Measurements from ENCODE around the gene GCH1. TPM values are rescaled to one million over a fixed set of nuclear protein-coding genes. Genes with fewer than 3 reads are reported as not detected.
"Not testable (repeated sequence)": the region's sequence is repeated elsewhere in the genome, so short reads cannot be mapped to it uniquely, and the experiment has no call there.

GCH1 gene
- polyA plus RNA-seq, 1 donor, result 3.9 TPM

DNA sequence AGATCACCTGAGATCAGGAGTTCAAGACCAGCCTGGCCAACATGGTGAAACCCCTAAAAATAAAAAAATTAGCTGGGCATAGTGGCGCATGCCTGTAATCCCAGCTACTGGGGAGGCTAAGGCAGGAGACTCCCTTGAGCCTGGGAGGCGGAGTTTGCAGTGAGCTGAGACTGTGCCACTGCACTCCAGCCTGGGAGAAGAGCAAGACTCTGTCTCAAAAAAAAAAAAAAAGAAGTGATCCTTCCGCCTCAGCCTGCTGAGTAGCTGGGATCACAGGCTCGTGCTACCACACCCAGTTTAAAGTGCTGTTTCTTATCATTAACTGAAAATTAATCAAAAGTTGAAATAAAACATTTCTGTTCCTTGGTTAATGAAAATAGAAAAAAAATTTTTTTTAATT is 6.3 kb upstream of the GCH1 start:
- DNase-seq (ENCODE audit: low read depth), result not testable (repeated sequence)

DNA sequence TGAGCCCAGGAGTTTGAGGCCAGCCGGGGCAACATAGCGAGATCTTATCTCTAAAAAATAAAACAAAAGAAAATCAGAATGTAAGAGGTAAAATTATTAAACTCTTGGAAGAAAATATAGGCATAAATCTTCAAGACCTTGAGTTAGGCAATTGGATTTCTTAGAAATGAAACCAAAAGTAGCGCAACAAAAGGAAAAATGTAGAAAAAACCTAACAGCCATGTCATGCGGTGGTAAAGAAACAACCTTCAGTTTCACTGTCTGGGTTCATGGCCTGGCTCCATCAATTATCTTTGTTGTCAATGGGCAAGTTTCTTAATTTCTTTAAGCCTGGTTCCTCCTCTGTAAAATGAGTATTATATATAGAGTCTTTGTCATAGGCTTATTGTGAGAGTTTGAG is 5.6 kb upstream of the GCH1 start:
- DNase-seq (ENCODE audit: low read depth), result no peak

DNA sequence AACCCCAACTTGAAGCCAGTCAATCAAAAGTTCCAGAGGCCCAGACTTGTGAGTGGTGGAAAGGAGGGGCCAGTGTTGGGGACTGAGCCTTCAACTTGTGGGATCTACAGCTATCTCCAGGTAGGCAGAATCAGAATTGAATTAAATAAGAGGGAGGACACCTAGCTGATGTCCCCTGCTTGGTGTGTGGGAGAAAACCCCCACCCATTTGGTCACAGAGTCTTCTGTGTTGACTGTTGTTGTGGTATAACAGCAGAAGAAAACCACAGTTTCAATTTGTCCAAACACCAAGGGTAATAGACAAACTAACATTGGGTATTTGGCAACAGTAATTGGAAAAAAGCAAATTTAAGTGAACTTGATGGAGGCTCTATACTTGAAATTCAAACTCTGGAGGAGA is 3.4 kb upstream of the GCH1 start:
- no peak for DNase-seq (ENCODE audit: low read depth)

DNA sequence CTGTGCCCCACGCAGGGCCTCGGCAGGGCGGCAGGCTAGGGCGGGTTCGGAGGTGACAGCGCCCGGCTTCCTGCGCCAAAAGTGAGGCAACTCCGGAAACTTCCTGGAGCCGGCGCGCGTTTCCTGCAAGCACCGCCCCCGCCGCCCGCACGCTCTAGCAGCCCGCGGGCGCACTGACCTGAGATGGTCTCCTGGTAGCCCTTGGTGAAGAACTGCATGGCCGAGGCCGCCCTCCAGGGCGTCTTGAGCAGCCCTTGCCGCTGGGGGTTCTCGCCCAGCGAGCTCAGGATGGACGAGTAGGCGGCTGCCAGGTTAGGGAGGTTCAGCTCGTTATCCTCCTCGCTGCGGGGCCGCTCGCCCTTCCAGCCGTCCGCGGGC is 494 bp downstream of the GCH1 start:
- no peak for DNase-seq (ENCODE audit: low read depth)

DNA sequence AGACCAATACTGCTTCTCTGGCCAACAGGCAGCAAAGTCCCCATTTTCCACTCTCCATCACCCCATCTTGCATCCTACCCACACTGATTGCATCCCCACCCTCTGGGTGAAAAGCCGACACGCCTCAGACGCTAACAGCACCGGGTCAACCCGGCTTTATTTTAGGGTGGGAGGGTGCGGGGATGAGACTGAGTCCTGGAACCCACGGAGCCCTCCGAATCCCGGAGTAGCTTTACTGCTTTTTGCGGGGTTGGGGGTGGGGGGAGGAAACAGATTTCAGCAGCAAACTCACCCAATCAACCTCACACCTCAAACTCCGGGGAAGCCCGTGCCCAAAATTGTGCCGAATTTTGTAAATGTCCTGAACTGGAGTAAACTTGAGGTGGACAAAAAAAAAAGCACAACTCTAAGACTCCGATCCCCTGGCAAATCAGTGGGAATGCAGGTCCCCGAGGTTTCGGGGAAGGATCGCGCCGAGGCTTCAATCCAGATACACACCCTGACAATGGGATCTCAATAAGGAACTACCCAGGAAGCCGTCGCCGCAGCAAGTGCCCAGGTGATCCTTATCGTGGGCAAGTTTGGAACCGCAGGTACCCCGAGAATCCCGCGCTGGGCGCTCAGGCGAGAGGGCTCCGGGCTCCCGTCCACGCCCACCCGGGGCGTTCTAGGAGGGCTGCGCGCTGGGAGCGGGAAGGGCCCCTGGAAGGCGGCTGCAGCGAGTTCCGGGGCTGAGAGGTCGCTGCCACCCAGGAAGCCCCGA is 1.1 kb downstream of the GCH1 start:
- no peak for DNase-seq (ENCODE audit: low read depth)

DNA sequence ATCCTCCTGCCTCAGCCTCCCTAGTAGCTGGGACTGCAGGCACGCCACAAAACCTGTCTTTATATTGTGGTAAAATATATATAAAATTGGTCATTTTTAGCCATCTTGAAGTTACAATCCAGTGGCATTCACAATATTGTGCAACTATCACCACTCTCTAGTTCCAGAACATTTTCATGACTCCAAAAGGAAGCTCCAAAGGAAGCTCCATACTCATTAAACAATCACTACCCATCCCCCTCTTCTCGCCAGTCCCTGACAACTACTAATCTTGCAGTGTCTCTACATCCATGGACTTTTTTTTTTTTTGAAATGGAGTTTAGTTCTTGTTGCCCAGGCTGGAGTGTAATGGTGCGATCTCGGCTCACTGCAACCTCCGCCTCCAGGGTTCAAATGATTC is 3.1 kb downstream of the GCH1 start:
- DNase-seq (ENCODE audit: low read depth), result no peak

DNA sequence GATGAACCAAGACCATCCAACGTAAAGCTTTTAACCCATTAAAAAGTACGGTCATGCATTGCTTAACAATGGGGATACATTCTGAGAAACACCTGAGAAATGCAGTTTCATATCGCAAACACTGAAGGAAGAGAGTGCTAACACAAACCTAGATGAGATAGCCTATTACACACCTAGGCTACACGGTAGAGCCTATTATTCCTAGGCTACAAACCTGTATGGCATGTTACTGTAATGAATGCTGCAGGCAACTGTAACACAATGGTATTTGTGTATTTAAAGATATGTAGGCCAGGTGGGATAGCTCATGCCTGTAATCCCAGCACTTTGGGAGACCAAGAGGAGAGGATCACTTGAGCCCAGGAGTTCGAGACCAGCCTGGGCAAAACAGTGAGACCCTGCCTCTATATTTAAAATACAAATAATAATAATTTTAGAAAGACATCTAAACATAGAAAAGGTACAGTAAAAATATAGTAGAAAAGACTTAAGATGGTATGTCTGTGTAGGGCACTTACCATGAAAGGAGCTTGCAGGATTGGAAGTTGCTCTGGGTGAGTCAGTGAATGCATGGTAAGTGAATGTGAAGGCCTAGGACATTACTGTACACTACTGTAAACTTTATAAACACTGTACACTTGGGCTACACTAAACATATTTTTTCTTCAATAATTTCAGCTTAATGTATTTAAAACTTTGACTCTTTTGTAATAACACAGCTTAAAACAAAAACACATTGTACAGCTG is 4.6 kb downstream of the GCH1 start:
- DNase-seq (ENCODE audit: low read depth), result not testable (repeated sequence)

DNA sequence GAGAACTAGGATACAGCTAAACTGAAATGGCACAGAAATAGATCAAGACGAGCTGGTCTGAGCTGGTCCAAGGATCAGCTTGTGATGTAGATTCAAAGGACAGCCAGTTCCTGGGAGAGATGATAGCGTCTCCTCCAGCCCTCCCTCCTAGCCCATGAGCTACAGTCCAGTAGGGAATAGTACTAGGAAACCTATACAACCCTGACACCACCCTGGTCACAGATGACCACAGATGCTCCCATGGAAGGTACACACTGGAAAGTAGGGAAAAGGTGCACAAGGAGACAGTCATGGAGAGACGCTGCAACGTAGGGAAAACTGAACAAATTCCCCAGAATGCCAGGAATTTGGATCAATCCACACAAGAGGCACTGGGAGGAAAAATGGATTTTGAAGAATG is 6.9 kb downstream of the GCH1 start:
- DNase-seq (ENCODE audit: low read depth), result no peak

DNA sequence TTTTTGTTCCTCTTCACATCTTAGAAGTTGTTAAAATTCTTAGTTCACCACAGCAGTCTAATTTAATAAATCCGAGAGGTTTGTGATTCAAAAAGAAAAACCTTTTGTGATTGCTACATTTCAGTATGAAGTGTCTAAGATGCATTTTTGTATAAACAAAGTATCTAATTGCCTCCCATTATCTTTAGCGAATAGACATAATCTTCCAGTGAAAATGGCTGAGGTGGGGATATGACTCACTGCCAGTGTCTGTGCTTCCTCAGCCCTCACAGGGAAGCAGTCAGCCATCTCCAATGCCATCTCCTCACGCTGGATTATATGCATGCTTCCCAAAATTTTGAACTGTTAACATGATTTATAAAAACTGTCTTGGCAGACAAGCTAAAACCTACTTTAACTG is 7.6 kb downstream of the GCH1 start:
- no peak for DNase-seq (ENCODE audit: low read depth)

DNA sequence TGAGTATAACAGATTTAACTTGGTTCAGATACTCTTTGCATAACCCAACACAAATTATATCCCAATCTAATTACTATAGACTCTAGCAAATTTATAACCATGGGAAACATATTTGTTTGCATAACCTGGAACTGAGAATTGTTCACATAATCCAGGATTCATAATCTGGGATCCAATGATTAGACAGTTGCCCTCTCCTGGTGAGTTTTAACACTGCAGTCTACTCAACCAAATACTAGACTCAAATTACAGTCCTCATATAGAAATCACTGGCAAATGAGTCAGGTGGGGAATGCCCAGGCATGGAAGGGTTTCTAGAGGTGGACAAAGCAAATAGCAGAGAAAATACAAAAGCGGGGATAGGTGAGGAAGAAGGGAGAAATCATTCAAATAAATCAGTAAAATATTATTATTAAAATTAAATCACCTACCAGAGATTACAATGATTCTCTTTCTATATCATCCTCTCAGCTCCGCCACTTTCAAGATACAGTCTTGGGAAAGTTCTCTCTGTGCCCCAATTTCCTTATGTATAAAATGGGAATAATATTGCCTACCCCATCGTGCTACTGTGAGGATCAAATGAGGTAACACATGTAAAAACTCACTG is 9.4 kb downstream of the GCH1 start:
- DNase-seq (ENCODE audit: low read depth), result no peak

DNA sequence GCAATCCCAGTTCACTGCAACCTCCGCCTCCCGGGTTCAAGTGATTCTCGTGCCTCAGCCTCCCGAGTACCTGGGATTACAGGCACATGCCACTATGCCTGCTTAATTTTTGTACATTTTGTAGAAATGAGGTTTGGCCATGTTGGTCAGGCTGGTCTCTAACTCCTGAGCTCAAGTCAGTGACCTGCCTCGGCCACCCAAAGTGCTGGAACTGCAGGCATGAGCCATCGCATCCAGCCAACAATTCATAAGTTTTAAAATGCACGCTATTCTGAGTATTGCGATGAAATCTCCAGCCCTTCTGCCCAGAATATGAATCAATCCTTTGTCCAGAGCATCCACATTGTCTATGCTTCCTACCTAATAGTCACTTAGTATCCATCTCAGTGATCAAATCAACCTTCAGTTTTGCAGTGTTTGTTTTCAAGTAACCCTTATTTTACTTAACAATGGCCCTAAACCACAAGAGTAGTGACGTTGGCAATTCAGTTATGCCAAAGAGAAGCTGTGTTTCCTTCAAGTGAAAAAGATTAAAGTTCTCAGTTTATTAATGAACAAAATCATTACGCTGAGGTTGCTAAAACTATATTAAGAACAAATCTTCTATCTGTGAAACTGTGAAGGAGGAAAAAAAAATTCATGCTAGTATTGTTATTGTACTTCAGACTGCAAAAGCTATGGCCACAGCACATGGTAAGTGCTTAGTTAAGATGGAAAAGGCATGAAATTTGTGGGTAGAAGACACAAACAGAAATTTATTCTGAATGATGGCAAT is 11.0 kb downstream of the GCH1 start:
- DNase-seq (ENCODE audit: low read depth), result no peak

DNA sequence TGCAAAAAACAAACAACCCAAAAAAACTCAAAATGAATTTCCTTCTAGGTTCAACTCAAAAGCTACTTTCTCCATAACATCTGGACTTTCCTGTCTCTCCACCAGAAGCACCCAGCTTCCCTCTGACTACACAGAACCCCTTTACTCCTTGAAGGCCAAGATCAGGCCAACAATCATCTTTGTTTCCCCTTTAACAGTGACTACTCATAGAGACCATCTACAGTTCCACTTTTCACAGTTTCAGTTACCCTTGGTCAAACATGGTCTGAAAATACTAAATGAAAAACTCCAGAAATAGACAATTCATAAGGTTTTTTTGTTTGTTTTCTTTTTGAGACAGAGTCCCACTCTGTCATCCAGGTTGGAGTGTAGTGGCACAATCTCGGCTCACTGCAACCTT is 11.8 kb downstream of the GCH1 start:
- no peak for DNase-seq (ENCODE audit: low read depth)

DNA sequence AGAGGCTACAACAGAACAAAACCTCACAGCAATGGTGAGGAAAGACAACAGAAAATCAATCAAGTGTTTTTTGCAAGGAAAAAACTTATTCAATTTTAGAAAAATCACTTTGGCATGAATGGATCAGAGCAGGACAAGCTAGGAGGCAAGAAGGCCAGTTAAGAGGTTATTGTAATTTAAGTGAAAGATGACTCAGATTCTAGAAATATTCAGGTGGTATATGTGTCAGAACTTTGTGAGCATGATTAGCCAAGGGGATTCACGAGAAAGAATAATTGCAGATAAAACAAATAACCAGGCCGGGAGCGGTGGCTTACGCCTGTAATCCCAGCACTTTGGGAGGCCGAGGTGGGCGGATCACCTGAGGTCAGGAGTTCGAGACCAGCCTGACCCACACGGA is 12.7 kb downstream of the GCH1 start:
- DNase-seq (ENCODE audit: low read depth), result no peak

DNA sequence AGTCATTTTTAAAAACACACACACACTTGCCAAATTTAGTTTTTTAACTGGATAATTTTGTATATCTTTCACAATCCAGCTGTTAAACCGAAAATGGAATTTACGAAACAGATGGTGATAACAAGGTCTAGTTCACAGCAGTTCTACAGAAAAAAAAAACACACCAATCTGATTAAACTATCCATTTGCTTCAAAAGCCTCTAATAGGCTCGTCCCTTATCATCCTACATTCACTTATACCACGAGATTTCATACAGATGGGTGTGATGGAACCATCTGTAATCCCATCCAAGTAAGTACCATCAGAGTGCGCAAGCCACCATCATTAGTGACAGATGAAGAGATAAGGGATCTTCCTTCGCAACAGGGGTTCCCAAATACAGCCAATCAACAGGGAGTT is 20.1 kb downstream of the GCH1 start:
- DNase-seq (ENCODE audit: low read depth), result no peak

DNA sequence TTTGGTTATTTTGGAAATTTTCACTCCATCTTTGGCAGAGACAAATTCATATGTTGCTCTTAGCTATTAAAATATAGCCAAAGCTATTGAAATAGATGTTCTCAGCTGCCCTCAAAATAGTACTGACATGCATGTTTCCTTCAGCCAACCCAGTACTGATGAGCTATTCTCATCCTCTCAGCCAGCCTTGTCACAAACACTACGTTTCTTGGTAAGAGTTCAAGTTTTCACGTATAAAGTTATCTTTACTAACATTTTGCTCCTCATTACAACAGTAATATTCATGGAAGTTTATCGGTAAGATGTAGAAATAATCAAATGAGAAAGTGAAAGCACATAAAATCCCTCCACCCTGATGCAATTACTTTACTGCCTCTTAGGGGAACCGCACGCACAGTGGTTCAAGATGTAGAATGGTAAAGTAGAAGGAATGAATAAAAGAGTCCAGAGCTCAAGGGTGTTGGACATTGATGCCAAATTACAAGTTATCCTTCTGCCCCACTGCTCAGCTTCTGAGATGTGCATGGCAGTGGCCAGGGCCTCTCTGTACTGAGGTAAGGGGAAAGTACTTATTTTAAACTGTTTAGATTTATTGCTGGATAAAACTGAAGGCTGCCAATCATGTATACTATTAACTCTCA is 20.7 kb downstream of the GCH1 start:
- no peak for DNase-seq (ENCODE audit: low read depth)

DNA sequence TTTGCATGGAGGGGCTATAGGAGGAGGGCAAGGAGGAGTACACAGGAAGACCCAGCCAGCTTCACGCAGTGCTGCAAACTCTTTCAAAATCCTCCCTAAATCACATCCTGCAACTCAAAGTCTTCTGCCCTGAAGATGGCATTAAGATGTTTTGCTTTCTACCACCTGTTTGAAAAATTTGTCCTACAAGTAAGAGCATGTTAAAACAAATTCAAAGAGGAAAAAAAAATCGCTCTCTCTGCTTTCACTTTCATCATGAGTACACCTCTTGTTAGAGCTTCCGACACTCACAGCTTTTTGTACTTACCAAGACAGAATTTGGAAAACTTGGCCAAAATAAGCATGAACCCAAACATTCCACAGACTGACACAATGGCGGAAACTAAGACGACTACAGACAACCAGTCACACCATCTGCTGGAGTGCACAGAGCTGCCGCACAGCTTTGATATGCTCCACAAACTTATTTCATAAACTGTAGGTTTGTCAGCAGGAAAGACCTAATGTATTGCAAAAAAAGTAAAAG is 21.3 kb downstream of the GCH1 start:
- no peak for DNase-seq (ENCODE audit: low read depth)

DNA sequence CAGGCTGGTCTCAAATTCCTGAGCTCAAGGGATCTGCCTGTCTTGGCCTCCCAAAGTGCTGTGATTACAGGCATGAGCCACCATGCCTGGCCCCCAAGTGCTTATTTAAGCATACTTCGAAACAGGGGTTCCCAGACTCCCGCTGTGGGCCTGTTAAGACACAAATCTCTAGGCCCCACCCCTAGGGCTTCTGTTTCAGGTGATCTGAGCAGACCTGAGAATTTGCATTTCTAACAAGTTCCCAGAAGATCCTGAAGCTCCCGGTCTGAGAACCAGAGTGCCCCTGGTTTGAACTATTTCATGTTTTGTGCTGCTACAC is 25.0 kb downstream of the GCH1 start:
- no peak for DNase-seq (ENCODE audit: low read depth)

DNA sequence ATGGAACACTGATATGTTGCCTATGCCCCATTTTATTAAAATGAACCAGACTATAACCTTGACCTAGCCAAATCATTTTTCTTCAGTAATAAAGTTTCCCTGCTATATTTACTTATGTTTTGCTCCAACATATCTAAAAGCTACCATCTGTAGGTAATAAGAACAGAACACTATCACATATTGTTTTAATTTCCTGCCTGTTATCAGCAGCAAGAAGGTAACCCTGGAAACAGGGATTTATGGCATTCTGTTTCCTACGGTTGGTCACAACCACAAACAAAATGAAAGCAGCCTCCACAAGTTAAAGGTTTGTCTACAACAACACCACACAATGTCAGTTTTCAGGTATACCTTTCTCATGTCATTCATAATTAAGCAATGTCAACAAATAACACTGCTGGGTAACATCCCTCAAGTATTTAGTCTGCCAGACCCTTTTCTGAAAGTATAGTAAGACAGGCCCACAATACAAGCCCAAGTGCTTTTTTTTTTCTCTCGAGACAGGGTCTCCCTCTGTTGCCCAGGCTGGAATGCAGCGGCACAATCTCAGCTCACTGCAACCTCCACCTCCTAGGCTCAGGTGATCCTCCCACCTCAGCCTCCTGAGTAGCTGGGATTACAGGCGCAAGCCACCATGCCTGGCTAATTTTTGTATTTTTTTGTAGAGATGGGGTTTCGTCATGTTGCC is 25.5 kb downstream of the GCH1 start:
- DNase-seq (ENCODE audit: low read depth), result no peak

DNA sequence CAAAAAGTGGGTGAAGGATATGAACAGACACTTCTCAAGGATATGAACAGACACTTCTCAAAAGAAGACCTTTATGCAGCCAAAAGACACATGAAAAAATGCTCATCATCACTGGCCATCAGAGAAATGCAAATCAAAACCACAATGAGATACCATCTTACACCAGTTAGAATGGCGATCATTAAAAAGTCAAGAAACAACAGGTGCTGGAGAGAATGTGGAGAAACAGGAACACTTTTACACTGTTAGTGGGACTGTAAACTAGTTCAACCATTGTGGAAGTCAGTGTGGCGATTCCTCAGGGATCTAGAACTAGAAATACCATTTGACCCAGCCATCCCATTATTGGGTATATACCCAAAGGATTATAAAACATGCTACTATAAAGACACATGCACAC is 27.0 kb downstream of the GCH1 start:
- not testable (repeated sequence) for DNase-seq (ENCODE audit: low read depth)

DNA sequence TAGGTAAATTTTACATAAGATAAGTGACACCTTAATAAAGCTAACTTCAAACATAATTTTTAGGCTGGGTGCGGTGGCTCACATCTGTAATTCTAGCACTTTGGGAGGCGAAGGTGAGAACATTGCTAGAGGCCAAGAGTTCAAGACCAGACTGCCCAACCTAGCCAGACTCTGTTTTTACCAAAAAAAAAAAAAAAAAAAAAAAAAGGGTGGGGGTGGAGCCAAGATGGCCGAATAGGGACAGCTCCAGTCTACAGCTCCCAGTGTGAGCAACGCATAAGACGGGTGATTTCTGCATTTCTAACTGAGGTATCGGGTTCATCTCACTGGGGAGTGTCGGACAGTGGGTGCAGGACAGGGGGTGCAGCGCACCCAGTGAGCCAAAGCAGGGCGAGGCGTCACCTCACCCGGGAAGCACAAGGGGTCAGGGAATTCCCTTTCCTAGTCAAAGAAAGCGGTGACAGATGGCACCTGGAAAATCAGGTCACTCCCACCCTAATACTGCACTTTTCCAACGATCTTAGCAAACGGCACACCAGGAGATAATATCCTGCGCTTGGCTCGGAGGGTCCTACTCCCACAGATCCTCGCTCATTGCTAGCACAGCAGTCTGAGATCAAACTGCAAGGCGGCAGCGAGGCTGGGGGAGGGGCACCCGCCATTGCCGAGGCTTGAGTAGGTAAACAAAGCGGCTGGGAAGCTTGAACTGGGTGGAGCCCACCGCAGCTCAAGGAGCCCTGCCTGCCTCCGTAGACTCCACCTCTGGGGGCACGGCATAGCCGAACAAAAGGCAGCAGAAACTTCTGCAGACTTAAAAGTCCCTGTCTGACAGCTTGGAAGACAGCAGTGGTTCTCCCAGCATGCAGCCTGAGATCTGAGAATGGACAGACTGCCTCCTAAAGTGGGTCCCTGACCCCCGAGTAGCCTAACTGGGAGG is 32.2 kb downstream of the GCH1 start:
- not testable (repeated sequence) for DNase-seq (ENCODE audit: low read depth)

Data from forelimb muscle (tissue), 1 donor.